H9 (cell line): ENCODE data around the gene ACOT7. TPM values are rescaled to one million over a fixed set of nuclear protein-coding genes. Genes with fewer than 3 reads are reported as not detected.
"Not testable (repeated sequence)": the region's sequence is repeated elsewhere in the genome, so short reads cannot be mapped to it uniquely, and the experiment has no call there.

Experiments
- DNase-seq: peaks from one replicate; pipeline ENCODE4 v3.0.0-alpha.2; 2017
- H2AFZ ChIP-seq: one replicate; pipeline ENCODE4 v1.6.1; 2013; ENCODE audit warnings: mild to moderate bottlenecking, low read length, control low read depth, moderate library complexity
- H2AK5ac ChIP-seq: 2 replicates; pipeline ENCODE4 v1.6.1; 2013; ENCODE audit warnings: low read length, control low read depth, mixed read lengths; ENCODE audit not compliant: insufficient read length
- H2BK120ac ChIP-seq: one replicate; pipeline ENCODE4 v1.6.1; 2013; ENCODE audit warnings: low read depth, mild to moderate bottlenecking, low read length, control low read depth, inconsistent platforms; ENCODE audit not compliant: poor library complexity, severe bottlenecking
- H2BK12ac ChIP-seq: 2 replicates; pipeline ENCODE4 v1.6.1; 2013; ENCODE audit warnings: low read length, control low read depth, mixed read lengths, low read depth; ENCODE audit not compliant: insufficient read length
- H2BK15ac ChIP-seq: 2 replicates; pipeline ENCODE4 v1.6.1; 2013; ENCODE audit warnings: low read depth, low read length, control low read depth
- H2BK20ac ChIP-seq: one replicate; pipeline ENCODE4 v1.6.1; 2013; ENCODE audit warnings: low read depth, mild to moderate bottlenecking, low read length, control low read depth, inconsistent platforms; ENCODE audit not compliant: poor library complexity, severe bottlenecking
- H2BK5ac ChIP-seq: 2 replicates; pipeline ENCODE4 v1.6.1; 2013; ENCODE audit warnings: low read length, control low read depth, mixed read lengths; ENCODE audit not compliant: insufficient read length
- H3K14ac ChIP-seq: 2 replicates; pipeline ENCODE4 v1.6.1; 2013; ENCODE audit warnings: low read length, control low read depth; ENCODE audit not compliant: insufficient read depth
- H3K18ac ChIP-seq: 2 replicates; pipeline ENCODE4 v1.6.1; 2013; ENCODE audit warnings: low read depth, mild to moderate bottlenecking, mixed read lengths, low read length, control low read depth; ENCODE audit not compliant: insufficient read length
- H3K23ac ChIP-seq: 2 replicates; pipeline ENCODE4 v1.6.1; 2013; ENCODE audit warnings: low read length, control low read depth, mixed read lengths, low read depth; ENCODE audit not compliant: insufficient read length
- H3K23me2 ChIP-seq: 2 replicates; pipeline ENCODE4 v1.6.1; 2013; ENCODE audit warnings: low read depth, mild to moderate bottlenecking, mixed read lengths, low read length, control low read depth; ENCODE audit not compliant: insufficient read length, poor library complexity, severe bottlenecking
- H3K27ac ChIP-seq: 2 replicates; pipeline ENCODE4 v1.5.1; 2013; ENCODE audit warnings: low read length, control low read depth, mixed read lengths, low read depth; ENCODE audit not compliant: insufficient read length
- H3K27me3 ChIP-seq: 2 replicates; pipeline ENCODE4 v1.6.1; 2013; ENCODE audit warnings: low read length, control low read depth, inconsistent platforms; ENCODE audit not compliant: insufficient read depth
- H3K4ac ChIP-seq: 2 replicates; pipeline ENCODE4 v1.6.1; 2013; ENCODE audit warnings: low read depth, mild to moderate bottlenecking, control low read depth, inconsistent platforms, low read length, moderate library complexity
- H3K4me1 ChIP-seq: 2 replicates; pipeline ENCODE4 v1.6.1; 2013; ENCODE audit warnings: low read length, control low read depth, inconsistent platforms; ENCODE audit not compliant: insufficient read depth
- H3K4me2 ChIP-seq: 2 replicates; pipeline ENCODE4 v1.6.1; 2013; ENCODE audit warnings: low read length, control low read depth, mixed read lengths; ENCODE audit not compliant: insufficient read length, insufficient read depth
- H3K56ac ChIP-seq: 2 replicates; pipeline ENCODE4 v1.6.1; 2013; ENCODE audit warnings: low read depth, mild to moderate bottlenecking, mixed read lengths, low read length, control low read depth; ENCODE audit not compliant: insufficient read length
- H3K79me1 ChIP-seq: 2 replicates; pipeline ENCODE4 v1.6.1; 2013; ENCODE audit warnings: low read depth, mild to moderate bottlenecking, moderate library complexity, low read length, control low read depth, inconsistent platforms; ENCODE audit not compliant: insufficient read depth, poor library complexity, severe bottlenecking
- H3K79me2 ChIP-seq: 2 replicates; pipeline ENCODE4 v1.6.1; 2013; ENCODE audit warnings: low read length, control low read depth, inconsistent platforms; ENCODE audit not compliant: insufficient read depth
- H3K9ac ChIP-seq: 2 replicates; pipeline ENCODE4 v1.6.1; 2013; ENCODE audit warnings: low read length, control low read depth, mixed read lengths; ENCODE audit not compliant: insufficient read length; ENCODE audit errors: extremely low read depth
- H3K9me3 ChIP-seq: one replicate; pipeline ENCODE4 v1.6.1; 2013; ENCODE audit warnings: low read depth, low read length, inconsistent platforms; ENCODE audit not compliant: control insufficient read depth
- H3T11ph ChIP-seq: one replicate; pipeline ENCODE4 v1.6.1; 2013; ENCODE audit warnings: mild to moderate bottlenecking, low read length, control low read depth, inconsistent platforms
- H4K20me1 ChIP-seq: one replicate; pipeline ENCODE4 v1.6.1; 2013; ENCODE audit not compliant: control insufficient read depth, insufficient read length, insufficient read depth
- H4K5ac ChIP-seq: 2 replicates; pipeline ENCODE4 v1.6.1; 2013; ENCODE audit warnings: low read depth, mild to moderate bottlenecking, mixed read lengths, low read length, control low read depth; ENCODE audit not compliant: insufficient read length
- H4K8ac ChIP-seq: replicated peaks from 2 replicates; pipeline ENCODE4 v1.6.1; 2013; ENCODE audit warnings: low read length, control low read depth, mixed read lengths, low read depth; ENCODE audit not compliant: insufficient read length
- H4K91ac ChIP-seq: 2 replicates; pipeline ENCODE4 v1.6.1; 2013; ENCODE audit warnings: low read depth, mild to moderate bottlenecking, moderate library complexity, mixed read lengths, low read length, control low read depth; ENCODE audit not compliant: insufficient read length
- H3K27ac Mint-ChIP-seq, 3 experiments: 2 replicates in 2 of 3; 3 replicates in 1 of 3; pipeline ENCODE4 v1.8.0; 2020 to 2021; ENCODE audit warnings: mixed read lengths in 3 of 3, mild to moderate bottlenecking in 1 of 3, moderate library complexity in 1 of 3
- H3K27me3 Mint-ChIP-seq: 2 replicates; pipeline ENCODE4 v1.8.0; 2021; ENCODE audit warnings: low read depth, mild to moderate bottlenecking, moderate library complexity, mixed read lengths
- H3K36me3 Mint-ChIP-seq, 3 experiments: 2 replicates in 2 of 3; 3 replicates in 1 of 3; pipeline ENCODE4 v1.8.0; 2020 to 2021; ENCODE audit warnings: low read depth in 3 of 3, mixed read lengths in 3 of 3; ENCODE audit not compliant: insufficient read depth in 1 of 3
- H3K4me1 Mint-ChIP-seq, 2 experiments: 2 replicates each; pipeline ENCODE4 v1.8.0; 2020; ENCODE audit warnings: mixed read lengths in 2 of 2
- H3K4me3 Mint-ChIP-seq, 2 experiments: 2 replicates in 1 of 2; 3 replicates in 1 of 2; pipeline ENCODE4 v1.8.0; 2020 to 2021; ENCODE audit warnings: mild to moderate bottlenecking in 2 of 2, mixed read lengths in 2 of 2, moderate library complexity in 1 of 2
- H3K9me3 Mint-ChIP-seq, 2 experiments: 2 replicates in 1 of 2; 3 replicates in 1 of 2; pipeline ENCODE4 v1.8.0; 2020; ENCODE audit warnings: mild to moderate bottlenecking in 2 of 2, mixed read lengths in 2 of 2, moderate library complexity in 1 of 2
- CTCF ChIP-seq: fragments of 200-600 bp; sonication (generic); conservative IDR thresholded peaks from 3 replicates; pipeline ENCODE4 v1.8.0; 2021; ENCODE audit warnings: antibody characterized with exemption, mild to moderate bottlenecking
- WGBS: extraction: QIAGEN DNeasy Blood & Tissue Kit; methylation state at CpG from one replicate; pipeline ENCODE4 v1.1.7; 2013; ENCODE audit warnings: missing lambda C conversion rate, low lambda C conversion rate, mixed read lengths; ENCODE audit not compliant: insufficient read length; ENCODE audit errors: extremely low coverage; 5-methylcytosine and 5-hydroxymethylcytosine counted together
- total RNA-seq: library from RNA; stranded (reverse); gene quantifications from 2 replicates; pipeline ENCODE4 v1.2.1, GENCODE V29; 2021

Gene ACOT7
- total RNA-seq, 1 experiment from 2014 or later, result 87.4 TPM

DNA sequence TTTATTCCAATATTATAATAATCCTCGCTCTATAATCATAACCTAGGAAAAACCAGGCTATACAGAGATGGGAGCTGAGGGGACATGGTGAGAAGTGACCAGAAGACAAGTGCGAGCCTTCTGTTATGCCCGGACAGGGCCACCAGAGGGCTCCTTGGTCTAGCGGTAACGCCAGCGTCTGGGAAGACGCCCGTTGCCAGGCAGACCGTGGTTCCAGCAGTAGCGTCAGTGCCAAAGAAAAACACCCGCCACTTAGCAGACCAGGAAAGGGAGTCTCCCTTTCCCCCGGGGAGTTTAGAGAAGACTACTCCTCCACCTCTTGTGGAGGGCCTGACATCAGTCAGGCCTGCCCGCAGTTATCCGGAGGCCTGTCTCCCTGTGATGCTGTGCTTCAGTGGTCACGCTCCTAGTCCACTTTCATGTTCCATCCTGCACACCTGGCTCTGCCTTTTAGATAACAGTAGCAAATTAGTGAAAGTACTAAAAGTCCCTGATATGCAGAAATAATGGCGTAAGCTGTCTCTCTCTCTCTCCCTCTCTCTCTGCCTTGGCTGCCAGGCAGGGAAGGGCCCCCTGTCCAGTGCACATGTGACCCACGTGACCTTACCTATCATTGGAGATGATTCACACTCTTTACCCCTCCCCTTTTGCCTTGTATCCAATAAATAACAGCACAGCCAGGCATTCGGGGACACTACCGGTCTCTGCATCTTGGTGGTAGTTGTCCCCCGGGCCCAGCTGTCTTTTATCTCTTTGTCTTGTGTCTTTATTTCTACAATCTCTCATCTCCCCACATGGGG lies 30.3 kb downstream of the ACOT7 start:
- not testable (repeated sequence) for H4K8ac ChIP-seq, H3K9me3 ChIP-seq, H3K4me1 ChIP-seq, H3K79me1 ChIP-seq, H2BK15ac ChIP-seq, H3K9me3 Mint-ChIP-seq, H2BK20ac ChIP-seq, H3K9ac ChIP-seq, H3T11ph ChIP-seq, H3K56ac ChIP-seq, H3K14ac ChIP-seq, H2AFZ ChIP-seq, H4K20me1 ChIP-seq, H3K23me2 ChIP-seq, H3K27me3 Mint-ChIP-seq, H3K4me3 Mint-ChIP-seq, H4K91ac ChIP-seq, H3K27ac ChIP-seq, H3K27me3 ChIP-seq, H3K79me2 ChIP-seq, H4K5ac ChIP-seq, H3K4me2 ChIP-seq, H2BK5ac ChIP-seq, H2BK12ac ChIP-seq, H3K23ac ChIP-seq, H2AK5ac ChIP-seq, H3K18ac ChIP-seq, H3K4ac ChIP-seq, H2BK120ac ChIP-seq
- no CpG with 5 or more reads among the region's 20 CpGs for WGBS
- peaks cover 21 to 28% of the 10 kb centered on the region in 2 experiments for H3K4me1 Mint-ChIP-seq
- H3K27ac Mint-ChIP-seq, result peak overlapping the region in 1 of 3 experiments; percentile 55; a peak in 1 of 7 replicates
- peak; percentile 75 for DNase-seq
- peaks cover 10 to 14% (median 11%) of the 10 kb centered on the region in 3 experiments for H3K36me3 Mint-ChIP-seq
- TF ChIP-seq CTCF, result peak; percentile 81
